ENCODE measurements around the gene SOX5. TPM values are rescaled to one million over a fixed set of nuclear protein-coding genes. Genes with fewer than 3 reads are reported as not detected.

The SOX5 gene
- total and polyA plus RNA-seq, 2 of the 8 experiments (the other 6 are each of a cell fraction or from before 2014, with no cell fraction given): 2.2 to 2.6 TPM

- Histone ChIP-seq H3K14ac (ENCODE audit: insufficient read length) (no peak overlapping the region), H3K9ac (replicated peaks in 1 of 4; ENCODE audit: extremely low read depth in 1 of 4, low read depth in 3 of 4, low read length in 3 of 4) (no peak overlapping the region), H2BK12ac (ENCODE audit: low read depth, low read length) (no peak overlapping the region), H3K9me3 (ENCODE audit: insufficient read depth in 2 of 2, low read depth in 1 of 2, low read length in 1 of 2) (no peaks in the 10 kb centered on the region), H3K36me3 (ENCODE audit: control insufficient read depth in 2 of 4, insufficient read depth in 4 of 4, low read length in 3 of 4) (no peaks in the 10 kb centered on the region), H3K27ac (ENCODE audit: low read depth, low read length) (no peak overlapping the region), H3K23ac (ENCODE audit: insufficient read length) (no peak overlapping the region), H2BK15ac (ENCODE audit: low read length) (no peak overlapping the region), H3K18ac (ENCODE audit: extremely low read depth, low read length) (no peak overlapping the region), H3K4ac (replicated peaks; ENCODE audit: insufficient read length, low read depth, low read length) (no peak overlapping the region), H3K27me3 (replicated peaks in 1 of 4; ENCODE audit: control insufficient read depth in 3 of 4, extremely low read depth in 1 of 4, insufficient read depth in 3 of 4, low read length in 3 of 4) (no peaks in the 10 kb centered on the region), H3K4me3 (ENCODE audit: extremely low read depth in 1 of 4, insufficient read depth in 2 of 4, low read depth in 3 of 4, low read length in 4 of 4) (no peak overlapping the region), H3K79me1 (ENCODE audit: low read depth, low read length) (no peaks in the 10 kb centered on the region), H2BK120ac (replicated peaks; ENCODE audit: low read depth, low read length) (no peak overlapping the region), H3K4me1 (replicated peaks in 1 of 4; ENCODE audit: control insufficient read depth in 3 of 4, insufficient read depth in 4 of 4, low read length in 3 of 4) (no peaks in the 10 kb centered on the region), H2AK5ac (ENCODE audit: low read depth, low read length) (no peak overlapping the region), H3K23me2 (ENCODE audit: low read depth, low read length) (no peaks in the 10 kb centered on the region), H4K91ac (replicated peaks; ENCODE audit: insufficient read length, low read length) (no peak overlapping the region), H3K79me2 (ENCODE audit: control insufficient read depth in 1 of 2, insufficient read depth in 2 of 2, low read length in 2 of 2) (no peaks in the 10 kb centered on the region), H2BK5ac (ENCODE audit: low read depth, low read length) (no peak overlapping the region), H3K4me2 (ENCODE audit: insufficient read depth in 1 of 2, low read depth in 2 of 2, low read length in 2 of 2) (no peak overlapping the region), H3K56ac (replicated peaks; ENCODE audit: insufficient read length, low read depth, low read length) (no peak overlapping the region), H2AFZ (ENCODE audit: low read length) (no peak overlapping the region), H2BK20ac (ENCODE audit: low read length) (no peak overlapping the region), H4K20me1 (replicated peaks in 1 of 2; ENCODE audit: control insufficient read depth in 1 of 2, insufficient read depth in 2 of 2, low read length in 2 of 2) (no peaks in the 10 kb centered on the region), H4K8ac (ENCODE audit: extremely low read depth, insufficient read depth, low read length) (no peak overlapping the region), H4K5ac (ENCODE audit: insufficient read length, low read depth, low read length) (no peak overlapping the region)
- ChIA-PET CTCF (ENCODE audit: partially characterized antibody) (interaction anchor here (1.0 kb wide), 1 partner anchor 19 kb away, joined by 4 read pairs; no protein-coding TSS in a partner anchor), POLR2A (ENCODE audit: partially characterized antibody) (no interaction called here)
- DNase-seq (ENCODE audit: low read depth in 1 of 2, low spot score in 2 of 2) (no peak), FAIRE-seq (no peak)
- 90% methylated on average over 1 of the region's 1 CpG; no CpG with 5 or more reads in 1 of the 2 experiments for WGBS, 2 experiments (ENCODE audit: extremely low coverage in 1 of 2, insufficient coverage in 1 of 2, insufficient read length in 1 of 2, insufficient replicate concordance in 2 of 2, low coverage in 1 of 2, low lambda C conversion rate in 2 of 2, missing lambda C conversion rate in 1 of 2)
- TF ChIP-seq CTCF (IDR thresholded peaks at IDR 0.05; ENCODE audit: control extremely low read depth in 1 of 3, insufficient read depth in 1 of 3, low read depth in 1 of 3, low read length in 3 of 3): no peak
Observed at GRCh38 chr12:23618718-23619117, 330.8 kb downstream of the SOX5 start.
